Measurements from ENCODE around the gene DNASE1L2.
"Not testable (repeated sequence)": the region's sequence is repeated elsewhere in the genome, so short reads cannot be mapped to it uniquely, and the experiment has no call there.

DNASE1L2 gene

GRCh38 chr16:2250652-2251295, 14.5 kb downstream of the DNASE1L2 start:
- TF ChIP-seq CTCF (IDR thresholded peaks at IDR 0.05; ENCODE audit: extremely low read depth, insufficient read depth, missing control alignments), result no peak
- DNase-seq (ENCODE audit: low spot score), result no peak
- in situ Hi-C loops (cut with MboI; ENCODE audit: low pct_unique_long_range_greater_than_20kb, low sequenced_read_pairs, unreplicated experiment), result no loop called here

GRCh38 chr16:2251296-2252111, 15.3 kb downstream of the DNASE1L2 start, which contains the start of gene ECI1:
Gene ECI1 (minus strand): TSS chr16:2251587. CDS start chr16:2251566, 21 bp downstream.
- TF ChIP-seq CTCF (IDR thresholded peaks at IDR 0.05; ENCODE audit: extremely low read depth, insufficient read depth, missing control alignments), result peak; percentile 68
- peak; percentile 100 for DNase-seq (ENCODE audit: low spot score)
- in situ Hi-C loops (cut with MboI; ENCODE audit: low pct_unique_long_range_greater_than_20kb, low sequenced_read_pairs, unreplicated experiment), result no loop called here

GRCh38 chr16:2252806-2253148, 16.5 kb downstream of the DNASE1L2 start:
- TF ChIP-seq CTCF (IDR thresholded peaks at IDR 0.05; ENCODE audit: extremely low read depth, insufficient read depth, missing control alignments), result no peak
- no peak for DNase-seq (ENCODE audit: low spot score)
- in situ Hi-C loops (cut with MboI; ENCODE audit: low pct_unique_long_range_greater_than_20kb, low sequenced_read_pairs, unreplicated experiment), result no loop called here

GRCh38 chr16:2253293-2253692, 17.0 kb downstream of the DNASE1L2 start:
- TF ChIP-seq CTCF (IDR thresholded peaks at IDR 0.05; ENCODE audit: extremely low read depth, insufficient read depth, missing control alignments), result no peak
- no peak for DNase-seq (ENCODE audit: low spot score)
- in situ Hi-C loops (cut with MboI; ENCODE audit: low pct_unique_long_range_greater_than_20kb, low sequenced_read_pairs, unreplicated experiment), result no loop called here

- TF ChIP-seq CTCF (IDR thresholded peaks at IDR 0.05; ENCODE audit: extremely low read depth, insufficient read depth, missing control alignments), result no peak
- DNase-seq (ENCODE audit: low spot score), result no peak
- in situ Hi-C loops (cut with MboI; ENCODE audit: low pct_unique_long_range_greater_than_20kb, low sequenced_read_pairs, unreplicated experiment), result no loop called here
These were observed 20.4 kb downstream of the DNASE1L2 start for GRCh38 chr16:2256531-2257140.

- DNase-seq (ENCODE audit: low spot score), result no peak
- in situ Hi-C loops (cut with MboI; ENCODE audit: low pct_unique_long_range_greater_than_20kb, low sequenced_read_pairs, unreplicated experiment), result no loop called here
- no peak for TF ChIP-seq CTCF (IDR thresholded peaks at IDR 0.05; ENCODE audit: extremely low read depth, insufficient read depth, missing control alignments)
These were observed 21.5 kb downstream of the DNASE1L2 start for GRCh38 chr16:2257726-2258125.

- DNase-seq (ENCODE audit: low spot score); in situ Hi-C loops (cut with MboI; ENCODE audit: low pct_unique_long_range_greater_than_20kb, low sequenced_read_pairs, unreplicated experiment): not testable (repeated sequence)
These were observed 22.3 kb downstream of the DNASE1L2 start for GRCh38 chr16:2258530-2258929.

All from GM13977 (cell line).